ENCODE measurements around the gene ANKRD66. TPM values are rescaled to one million over a fixed set of nuclear protein-coding genes. Genes with fewer than 3 reads are reported as not detected.

ANKRD66 gene
- polyA plus RNA-seq, 1 of the 3 experiments (the other 2 are of a cell fraction): not detected

- H3K9me2 ChIP-seq: no peaks in the 10 kb centered on the region
- H3K27ac ChIP-seq (ENCODE audit: low read depth in 2 of 2, low read length in 1 of 2): no peak overlapping the region
- ChIA-PET POLR2A (no interaction called here), CTCF (no interaction called here)
- TF ChIP-seq USF1 (IDR thresholded peaks at IDR 0.05; ENCODE audit: borderline replicate concordance, low read depth) (no peak), IRF3 (IDR thresholded peaks at IDR 0.05; ENCODE audit: low read depth, low read length) (no peak), EZH2phosphoT487 (IDR thresholded peaks at IDR 0.05; ENCODE audit: borderline replicate concordance, low read depth) (no peak), RXRA (IDR thresholded peaks at IDR 0.05; ENCODE audit: borderline replicate concordance, low read depth) (no peak), JUND (IDR thresholded peaks at IDR 0.05) (no peak), FOXM1 (IDR thresholded peaks at IDR 0.05; ENCODE audit: low read depth) (no peak)
- no peak overlapping the region for H3K4me2 ChIP-seq
- H3K4me3 ChIP-seq (ENCODE audit: low read depth in 2 of 2, low read length in 1 of 2): no peak overlapping the region
- no peaks in the 10 kb centered on the region for H3K4me1 ChIP-seq (ENCODE audit: control insufficient read depth in 1 of 2, insufficient read depth in 2 of 2, low read depth in 1 of 2, low read length in 1 of 2)
- no peaks in the 10 kb centered on the region for H3K79me2 ChIP-seq (ENCODE audit: insufficient read depth)
- no peak overlapping the region for H2AFZ ChIP-seq (ENCODE audit: low read depth)
- H3K9ac ChIP-seq: no peak overlapping the region
- no peaks in the 10 kb centered on the region for H3F3A ChIP-seq (replicated peaks; ENCODE audit: insufficient read depth)
- DNase-seq: no peak
- H3K9me3 ChIP-seq: no peaks in the 10 kb centered on the region
- H4K20me1 ChIP-seq (ENCODE audit: insufficient read depth): no peaks in the 10 kb centered on the region
- H3K36me3 ChIP-seq (replicated peaks in 1 of 2; ENCODE audit: control insufficient read depth in 1 of 2, insufficient read depth in 2 of 2, low read length in 1 of 2): no peaks in the 10 kb centered on the region
- no peaks in the 10 kb centered on the region for H3K27me3 ChIP-seq (ENCODE audit: insufficient read depth)
Observed at GRCh38 chr6:46715141-46715540, 31.6 kb upstream of the ANKRD66 start.

- H4K20me1 ChIP-seq (ENCODE audit: insufficient read depth): no peaks in the 10 kb centered on the region
- H3F3A ChIP-seq (replicated peaks; ENCODE audit: insufficient read depth): no peaks in the 10 kb centered on the region
- no peak for DNase-seq
- ChIA-PET POLR2A (no interaction called here), CTCF (no interaction called here)
- no peaks in the 10 kb centered on the region for H3K4me1 ChIP-seq (ENCODE audit: control insufficient read depth in 1 of 2, insufficient read depth in 2 of 2, low read depth in 1 of 2, low read length in 1 of 2)
- no peak overlapping the region for H2AFZ ChIP-seq (ENCODE audit: low read depth)
- no peak overlapping the region for H3K27ac ChIP-seq (ENCODE audit: low read depth in 2 of 2, low read length in 1 of 2)
- TF ChIP-seq NFIC (IDR thresholded peaks at IDR 0.05; ENCODE audit: borderline replicate concordance) (no peak), POLR2AphosphoS5 (IDR thresholded peaks at IDR 0.05; ENCODE audit: low read depth, low read length) (no peak), JUND (IDR thresholded peaks at IDR 0.05) (no peak), YY1 (IDR thresholded peaks at IDR 0.05; ENCODE audit: low read depth) (no peak), USF2 (IDR thresholded peaks at IDR 0.05; ENCODE audit: borderline replicate concordance, low read depth, low read length) (no peak), TCF12 (IDR thresholded peaks at IDR 0.05) (no peak), MAX (IDR thresholded peaks at IDR 0.05; ENCODE audit: low read depth) (no peak), TEAD4 (IDR thresholded peaks at IDR 0.05; ENCODE audit: borderline replicate concordance, insufficient read depth) (no peak), CHD2 (IDR thresholded peaks at IDR 0.05; ENCODE audit: low read length, partially characterized antibody) (no peak), EZH2phosphoT487 (IDR thresholded peaks at IDR 0.05; ENCODE audit: borderline replicate concordance, low read depth) (no peak), IRF3 (IDR thresholded peaks at IDR 0.05; ENCODE audit: low read depth, low read length) (no peak), SIN3A (IDR thresholded peaks at IDR 0.05; ENCODE audit: borderline replicate concordance, low read depth, low read length) (no peak), NRF1 (IDR thresholded peaks at IDR 0.05; ENCODE audit: low read depth, low read length) (no peak), GABPA (IDR thresholded peaks at IDR 0.05; ENCODE audit: low read depth) (no peak)
- no peaks in the 10 kb centered on the region for H3K9me3 ChIP-seq
- H3K9me2 ChIP-seq: no peaks in the 10 kb centered on the region
- H3K9ac ChIP-seq: no peak overlapping the region
- no peak overlapping the region for H3K4me3 ChIP-seq (ENCODE audit: low read depth in 2 of 2, low read length in 1 of 2)
- no peaks in the 10 kb centered on the region for H3K79me2 ChIP-seq (ENCODE audit: insufficient read depth)
- no peaks in the 10 kb centered on the region for H3K27me3 ChIP-seq (ENCODE audit: insufficient read depth)
- WGBS (ENCODE audit: low lambda C conversion rate): 8% methylated on average over 1 of the region's 1 CpG
- no peak overlapping the region for H3K4me2 ChIP-seq
- no peaks in the 10 kb centered on the region for H3K36me3 ChIP-seq (replicated peaks in 1 of 2; ENCODE audit: control insufficient read depth in 1 of 2, insufficient read depth in 2 of 2, low read length in 1 of 2)
Observed at GRCh38 chr6:46719099-46719498, 27.6 kb upstream of the ANKRD66 start.

All from SK-N-SH (cell line).